HT-29 (cell line): ENCODE results near the gene SLC38A5. TPM values are rescaled to one million over a fixed set of nuclear protein-coding genes. Genes with fewer than 3 reads are reported as not detected.

Experiments used
- small RNA-seq: library from RNA; depleted of rRNA; stranded (forward); fragments of <200 nt; gene quantifications from one replicate; pipeline ENCODE3, GENCODE V24; 2014
- total RNA-seq: library from RNA; depleted of rRNA; stranded (reverse); fragments of >200 nt; shearing (Covaris generic); gene quantifications from 2 replicates; pipeline ENCODE4 v1.2.3, GENCODE V29; 2014; rRNA removed

The SLC38A5 gene
- total RNA-seq, 1 experiment from 2014 or later: 136 TPM

Small RNA genes within 50 kb of the gene (small RNA-seq; reads per million reads assigned to genes)
- gene AL606490.4: not detected

Other genes starting within 250 kb of the SLC38A5 start
- gene SSX1, start 214.9 kb downstream of the SLC38A5 start, total RNA-seq: not detected in 2 replicates
- not detected in 2 replicates for gene SSX3, start 113.6 kb downstream of the SLC38A5 start, total RNA-seq
- gene SSX4, start 86.7 kb downstream of the SLC38A5 start, total RNA-seq: not detected in 2 replicates
- not detected in 2 replicates for gene SSX4B, start 58.3 kb downstream of the SLC38A5 start, total RNA-seq
- gene FTSJ1, start 5.9 kb upstream of the SLC38A5 start, total RNA-seq: 102 and 118 TPM in 2 replicates
- 6.5 and 8.7 TPM in 2 replicates for gene PORCN, start 38.7 kb upstream of the SLC38A5 start, total RNA-seq
- gene EBP, start 51.5 kb upstream of the SLC38A5 start, total RNA-seq: 285 and 311 TPM in 2 replicates
- gene TBC1D25, start 69.5 kb upstream of the SLC38A5 start, total RNA-seq: 5.6 and 10.5 TPM in 2 replicates
- 134 and 135 TPM in 2 replicates for gene RBM3, start 104.2 kb upstream of the SLC38A5 start, total RNA-seq
- 120 and 165 TPM in 2 replicates for gene WDR13, start 127.2 kb upstream of the SLC38A5 start, total RNA-seq
- gene WAS, start 213.5 kb upstream of the SLC38A5 start, total RNA-seq: 0.15 and 0.50 TPM in 2 replicates
- gene SUV39H1, start 226.5 kb upstream of the SLC38A5 start, total RNA-seq: 25.3 and 26.2 TPM in 2 replicates